ENCODE results near the gene ME3. TPM values are rescaled to one million over a fixed set of nuclear protein-coding genes. Genes with fewer than 3 reads are reported as not detected.

The ME3 gene
- total RNA-seq, 1 experiment from 2014 or later, result 0.30 TPM

DNA sequence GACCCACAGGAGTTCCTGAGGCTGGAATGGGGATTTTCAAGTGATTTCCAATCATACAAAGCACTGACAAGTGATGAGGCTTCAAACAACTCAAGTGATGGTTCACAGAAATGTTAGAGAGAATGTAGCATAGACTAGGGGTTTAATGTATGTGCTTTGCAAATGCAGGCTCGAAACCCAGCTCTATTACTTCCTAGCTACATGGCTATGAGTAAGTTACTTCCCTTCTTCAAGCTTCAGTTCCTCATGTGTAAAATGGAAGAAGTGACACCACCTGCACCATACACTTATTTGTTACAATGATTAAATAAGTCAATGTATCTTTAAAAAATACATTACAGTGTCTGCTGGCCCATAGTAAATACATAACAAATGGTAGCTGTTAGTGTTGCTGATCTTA is 158.0 kb downstream of the ME3 start:
- BruUV-seq (replicated peaks), result no TSS peak
- Histone ChIP-seq H3K27ac (ENCODE audit: low read depth, low read length) (no peak overlapping the region), H3K9me3 (ENCODE audit: control insufficient read depth in 1 of 2, insufficient read depth in 1 of 2, low read depth in 1 of 2, low read length in 2 of 2) (no peaks in the 10 kb centered on the region; a peak in 1 of 4 replicates), H3K4me1 (ENCODE audit: control insufficient read depth in 1 of 2, insufficient read depth in 2 of 2, low read length in 2 of 2) (peaks cover 13 to 25% of the 10 kb centered on the region in 2 experiments), H2AFZ (ENCODE audit: low read depth, low read length, poor library complexity, severe bottlenecking) (no peak overlapping the region), H3K36me3 (ENCODE audit: control insufficient read depth in 1 of 2, insufficient read depth in 2 of 2, low read length in 2 of 2) (no peaks in the 10 kb centered on the region), H3K79me2 (ENCODE audit: insufficient read depth, low read length) (no peaks in the 10 kb centered on the region), H3K4me3 (replicated peaks in 1 of 2; ENCODE audit: low read depth in 1 of 2, low read length in 2 of 2) (no peak overlapping the region), H3K4me2 (ENCODE audit: low read length) (no peak overlapping the region), H3K9ac (ENCODE audit: low read length) (no peak overlapping the region), H3K9me2 (ENCODE audit: insufficient read depth) (no peaks in the 10 kb centered on the region), H3K27me3 (ENCODE audit: insufficient read depth, low read length) (no peaks in the 10 kb centered on the region), H4K20me1 (ENCODE audit: insufficient read depth) (no peaks in the 10 kb centered on the region)
- TF ChIP-seq ZNF274 (IDR thresholded peaks at IDR 0.05; ENCODE audit: low read depth, low read length) (no peak), POLR2A (IDR thresholded peaks at IDR 0.05; ENCODE audit: borderline replicate concordance, extremely low read depth, insufficient read depth, insufficient read length) (no peak), MAX (IDR thresholded peaks at IDR 0.05) (no peak), SIN3A (IDR thresholded peaks at IDR 0.05; ENCODE audit: low read depth) (no peak), EZH2 (IDR thresholded peaks at IDR 0.05) (no peak), CTCF (IDR thresholded peaks at IDR 0.05 in 2 of 3, conservative IDR thresholded peaks at IDR 0.05 in 1 of 3; ENCODE audit: borderline replicate concordance in 1 of 3, insufficient read depth in 1 of 3, low read depth in 2 of 3, low read length in 2 of 3) (no peak), TCF7L2 (IDR thresholded peaks at IDR 0.05; ENCODE audit: borderline replicate concordance, extremely low read depth, insufficient read depth, insufficient read length) (no peak), POLR2AphosphoS5 (IDR thresholded peaks at IDR 0.05; ENCODE audit: low read depth, low read length) (no peak), ELF1 (IDR thresholded peaks at IDR 0.05; ENCODE audit: borderline replicate concordance, low read depth) (no peak), JUND (IDR thresholded peaks at IDR 0.05) (no peak), CBX3 (IDR thresholded peaks at IDR 0.05; ENCODE audit: low read depth) (no peak), EGR1 (IDR thresholded peaks at IDR 0.05; ENCODE audit: low read depth) (no peak)
- TF ChIP-seq, protein P1, sequence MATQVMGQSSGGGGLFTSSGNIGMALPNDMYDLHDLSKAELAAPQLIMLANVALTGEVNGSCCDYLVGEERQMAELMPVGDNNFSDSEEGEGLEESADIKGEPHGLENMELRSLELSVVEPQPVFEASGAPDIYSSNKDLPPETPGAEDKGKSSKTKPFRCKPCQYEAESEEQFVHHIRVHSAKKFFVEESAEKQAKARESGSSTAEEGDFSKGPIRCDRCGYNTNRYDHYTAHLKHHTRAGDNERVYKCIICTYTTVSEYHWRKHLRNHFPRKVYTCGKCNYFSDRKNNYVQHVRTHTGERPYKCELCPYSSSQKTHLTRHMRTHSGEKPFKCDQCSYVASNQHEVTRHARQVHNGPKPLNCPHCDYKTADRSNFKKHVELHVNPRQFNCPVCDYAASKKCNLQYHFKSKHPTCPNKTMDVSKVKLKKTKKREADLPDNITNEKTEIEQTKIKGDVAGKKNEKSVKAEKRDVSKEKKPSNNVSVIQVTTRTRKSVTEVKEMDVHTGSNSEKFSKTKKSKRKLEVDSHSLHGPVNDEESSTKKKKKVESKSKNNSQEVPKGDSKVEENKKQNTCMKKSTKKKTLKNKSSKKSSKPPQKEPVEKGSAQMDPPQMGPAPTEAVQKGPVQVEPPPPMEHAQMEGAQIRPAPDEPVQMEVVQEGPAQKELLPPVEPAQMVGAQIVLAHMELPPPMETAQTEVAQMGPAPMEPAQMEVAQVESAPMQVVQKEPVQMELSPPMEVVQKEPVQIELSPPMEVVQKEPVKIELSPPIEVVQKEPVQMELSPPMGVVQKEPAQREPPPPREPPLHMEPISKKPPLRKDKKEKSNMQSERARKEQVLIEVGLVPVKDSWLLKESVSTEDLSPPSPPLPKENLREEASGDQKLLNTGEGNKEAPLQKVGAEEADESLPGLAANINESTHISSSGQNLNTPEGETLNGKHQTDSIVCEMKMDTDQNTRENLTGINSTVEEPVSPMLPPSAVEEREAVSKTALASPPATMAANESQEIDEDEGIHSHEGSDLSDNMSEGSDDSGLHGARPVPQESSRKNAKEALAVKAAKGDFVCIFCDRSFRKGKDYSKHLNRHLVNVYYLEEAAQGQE (IDR thresholded peaks at IDR 0.05; ENCODE audit: low read depth), result no peak
- TF ChIP-seq, protein P2, sequence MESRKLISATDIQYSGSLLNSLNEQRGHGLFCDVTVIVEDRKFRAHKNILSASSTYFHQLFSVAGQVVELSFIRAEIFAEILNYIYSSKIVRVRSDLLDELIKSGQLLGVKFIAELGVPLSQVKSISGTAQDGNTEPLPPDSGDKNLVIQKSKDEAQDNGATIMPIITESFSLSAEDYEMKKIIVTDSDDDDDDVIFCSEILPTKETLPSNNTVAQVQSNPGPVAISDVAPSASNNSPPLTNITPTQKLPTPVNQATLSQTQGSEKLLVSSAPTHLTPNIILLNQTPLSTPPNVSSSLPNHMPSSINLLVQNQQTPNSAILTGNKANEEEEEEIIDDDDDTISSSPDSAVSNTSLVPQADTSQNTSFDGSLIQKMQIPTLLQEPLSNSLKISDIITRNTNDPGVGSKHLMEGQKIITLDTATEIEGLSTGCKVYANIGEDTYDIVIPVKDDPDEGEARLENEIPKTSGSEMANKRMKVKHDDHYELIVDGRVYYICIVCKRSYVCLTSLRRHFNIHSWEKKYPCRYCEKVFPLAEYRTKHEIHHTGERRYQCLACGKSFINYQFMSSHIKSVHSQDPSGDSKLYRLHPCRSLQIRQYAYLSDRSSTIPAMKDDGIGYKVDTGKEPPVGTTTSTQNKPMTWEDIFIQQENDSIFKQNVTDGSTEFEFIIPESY (IDR thresholded peaks at IDR 0.05; ENCODE audit: extremely low read depth, insufficient replicate concordance, low read length), result no peak
- no peak for ATAC-seq
- POLR2A ChIA-PET, result no interaction called here
- RAD21 ChIA-PET (ENCODE audit: low non-redundant PET in 1 of 2, low total read pairs in 2 of 2, uncharacterized antibody in 2 of 2, unreplicated experiment in 2 of 2), result no interaction called here
- intact Hi-C loops (cut with micrococcal nuclease), result no loop called here
- CTCF ChIA-PET, result no interaction called here
- no peak for DNase-seq (ENCODE audit: low read depth, low spot score)

Data from HCT116 (cell line).